IMR-90 (cell line): ENCODE results near the gene TSPO. TPM values are rescaled to one million over a fixed set of nuclear protein-coding genes. Genes with fewer than 3 reads are reported as not detected.

Experiments
- ATAC-seq: fragments of 200-7000 bp; cut with Tn5 transposase; 2 replicates; pipeline ENCODE4 v1.9.1; 2020; ENCODE audit warnings: low read depth, mild to moderate bottlenecking, moderate library complexity
- BruUV-seq: library from RNA; stranded (reverse); fragments of 400-500 nt; replicated peaks from 2 replicates; lab custom pipeline; 2021; lab: Mats Ljungman, UMichigan
- CTCF ChIA-PET: fragments of 300-600 bp; formaldehyde crosslinking; extraction: SDS; loops from one replicate; lab custom pipeline; 2021; ENCODE audit warnings: antibody characterized with exemption; lab: Yijun Ruan, JAX
- POLR2A ChIA-PET: fragments of 300-600 bp; sonication (Branson Sonifier 250); formaldehyde crosslinking; loops from one replicate; lab custom pipeline; 2022; ENCODE audit warnings: antibody characterized with exemption; ENCODE audit not compliant: unreplicated experiment; lab: Charles Lee
- DNase-seq: peaks from one replicate; pipeline ENCODE4 v3.0.0; 2013
- H2AFZ ChIP-seq: replicated peaks from 2 replicates; pipeline ENCODE3; 2013; ENCODE audit warnings: low read length, mild to moderate bottlenecking; ENCODE audit not compliant: poor library complexity
- H2AK5ac ChIP-seq: 2 replicates; pipeline ENCODE4 v1.6.1; 2013; ENCODE audit warnings: low read depth, low read length, inconsistent platforms
- H2AK9ac ChIP-seq: replicated peaks from 2 replicates; pipeline ENCODE3; 2013; ENCODE audit warnings: mild to moderate bottlenecking, low read depth, low read length, moderate library complexity; ENCODE audit not compliant: poor library complexity
- H2BK120ac ChIP-seq: 2 replicates; pipeline ENCODE4 v1.6.1; 2013; ENCODE audit warnings: low read depth, low read length, inconsistent platforms
- H2BK15ac ChIP-seq: 3 replicates; pipeline ENCODE4 v1.6.1; 2013; ENCODE audit warnings: low read depth, low read length, inconsistent platforms
- H2BK20ac ChIP-seq: 2 replicates; pipeline ENCODE4 v1.6.1; 2013; ENCODE audit warnings: low read depth, mild to moderate bottlenecking, inconsistent platforms, low read length, moderate library complexity
- H2BK5ac ChIP-seq: 2 replicates; pipeline ENCODE4 v1.6.1; 2013; ENCODE audit warnings: mild to moderate bottlenecking, low read depth, low read length, inconsistent platforms; ENCODE audit not compliant: poor library complexity, severe bottlenecking
- H3K14ac ChIP-seq: replicated peaks from 2 replicates; pipeline ENCODE4 v1.6.1; 2013; ENCODE audit warnings: low read depth, low read length, inconsistent platforms
- H3K18ac ChIP-seq: 2 replicates; pipeline ENCODE4 v1.6.1; 2013; ENCODE audit warnings: low read depth, low read length, control low read depth
- H3K23ac ChIP-seq: 2 replicates; pipeline ENCODE4 v1.6.1; 2013; ENCODE audit warnings: low read depth, low read length, inconsistent platforms
- H3K27ac ChIP-seq: 2 replicates; pipeline ENCODE4 v1.5.1; 2013; ENCODE audit warnings: mild to moderate bottlenecking, control low read depth, low read length; ENCODE audit not compliant: insufficient read depth
- H3K27me3 ChIP-seq: 2 replicates; pipeline ENCODE4 v1.6.1; 2013; ENCODE audit warnings: low read length; ENCODE audit not compliant: control insufficient read depth, insufficient read depth
- H3K36me3 ChIP-seq: 2 replicates; pipeline ENCODE4 v1.6.1; 2013; ENCODE audit warnings: low read length, mixed read lengths; ENCODE audit not compliant: control insufficient read depth, insufficient read depth
- H3K4ac ChIP-seq: 2 replicates; pipeline ENCODE4 v1.6.1; 2013; ENCODE audit warnings: low read depth, low read length, inconsistent platforms
- H3K4me1 ChIP-seq: 2 replicates; pipeline ENCODE4 v1.6.1; 2013; ENCODE audit warnings: low read length, mixed read lengths; ENCODE audit not compliant: control insufficient read depth, insufficient read depth
- H3K4me2 ChIP-seq: 2 replicates; pipeline ENCODE4 v1.6.1; 2013; ENCODE audit warnings: low read depth, mild to moderate bottlenecking, control low read depth, low read length, moderate library complexity
- H3K4me3 ChIP-seq: 2 replicates; pipeline ENCODE4 v1.5.1; 2013; ENCODE audit warnings: low read depth, mild to moderate bottlenecking, control low read depth, low read length, moderate library complexity; ENCODE audit not compliant: insufficient read depth
- H3K56ac ChIP-seq: 2 replicates; pipeline ENCODE4 v1.6.1; 2013; ENCODE audit warnings: low read length, inconsistent platforms; ENCODE audit not compliant: insufficient read depth; ENCODE audit errors: extremely low read depth
- H3K79me1 ChIP-seq, 2 experiments: 2 replicates each; pipeline ENCODE4 v1.6.1; 2013; ENCODE audit warnings: low read length in 2 of 2, inconsistent platforms in 1 of 2, low read depth in 1 of 2
- H3K9ac ChIP-seq: 2 replicates; pipeline ENCODE4 v1.6.1; 2013; ENCODE audit warnings: low read depth, low read length, control low read depth
- H3K9me1 ChIP-seq: 2 replicates; pipeline ENCODE4 v1.6.1; 2013; ENCODE audit warnings: low read length, inconsistent platforms; ENCODE audit not compliant: insufficient read depth
- H3K9me3 ChIP-seq: 2 replicates; pipeline ENCODE4 v1.6.1; 2013; ENCODE audit warnings: low read length; ENCODE audit not compliant: control insufficient read depth, insufficient read depth
- H4K20me1 ChIP-seq: 2 replicates; pipeline ENCODE4 v1.6.1; 2013; ENCODE audit warnings: low read length, inconsistent platforms; ENCODE audit not compliant: insufficient read depth
- H4K5ac ChIP-seq: 2 replicates; pipeline ENCODE4 v1.6.1; 2013; ENCODE audit warnings: mild to moderate bottlenecking, low read depth, low read length, control low read depth
- H4K8ac ChIP-seq, 2 experiments: 2 replicates each; pipeline ENCODE4 v1.6.1; 2013; ENCODE audit warnings: low read depth in 2 of 2, low read length in 2 of 2, control low read depth in 1 of 2, inconsistent platforms in 1 of 2
- H4K91ac ChIP-seq: 2 replicates; pipeline ENCODE4 v1.6.1; 2013; ENCODE audit warnings: low read depth, low read length, inconsistent platforms; ENCODE audit not compliant: insufficient read depth
- BHLHE40 ChIP-seq: fragments of 150-350 bp; IDR thresholded peaks from 2 replicates; pipeline ENCODE4 v1.6.1; 2016; ENCODE audit warnings: mild to moderate bottlenecking, low read depth, low read length
- CEBPB ChIP-seq: IDR thresholded peaks from 2 replicates; pipeline ENCODE4 v1.6.1; 2012; ENCODE audit warnings: low read depth, low read length, improper control_type of control experiment
- CHD1 ChIP-seq: IDR thresholded peaks from 2 replicates; pipeline ENCODE4 v1.6.1; 2012; ENCODE audit warnings: low read depth, low read length, improper control_type of control experiment
- FOS ChIP-seq: fragments of 150-350 bp; IDR thresholded peaks from 2 replicates; pipeline ENCODE4 v1.6.1; 2016; ENCODE audit warnings: low read depth, low read length
- MAFK ChIP-seq: IDR thresholded peaks from 2 replicates; pipeline ENCODE4 v1.6.1; 2012; ENCODE audit warnings: low read depth, low read length, improper control_type of control experiment
- MAZ ChIP-seq: IDR thresholded peaks from 2 replicates; pipeline ENCODE4 v1.6.1; 2012; ENCODE audit warnings: low read depth, mild to moderate bottlenecking, low read length, improper control_type of control experiment, moderate library complexity, borderline replicate concordance
- MXI1 ChIP-seq: IDR thresholded peaks from 2 replicates; pipeline ENCODE4 v1.6.1; 2012; ENCODE audit warnings: low read depth, mild to moderate bottlenecking, low read length, moderate library complexity, borderline replicate concordance
- NFE2L2 ChIP-seq: fragments of 150-350 bp; IDR thresholded peaks from 2 replicates; pipeline ENCODE4 v1.6.1; 2016; ENCODE audit warnings: low read depth, mild to moderate bottlenecking, low read length
- RAD21 ChIP-seq: IDR thresholded peaks from 2 replicates; pipeline ENCODE4 v1.6.1; 2012; ENCODE audit warnings: low read length, improper control_type of control experiment
- RCOR1 ChIP-seq: IDR thresholded peaks from 2 replicates; pipeline ENCODE4 v1.6.1; 2012; ENCODE audit warnings: mild to moderate bottlenecking, low read length, improper control_type of control experiment; ENCODE audit not compliant: insufficient replicate concordance
- SMC3 ChIP-seq: fragments of 150-350 bp; IDR thresholded peaks from 2 replicates; pipeline ENCODE4 v1.6.1; 2016; ENCODE audit warnings: low read depth, mild to moderate bottlenecking, antibody characterized with exemption, low read length, moderate library complexity
- WGBS, 2 experiments: methylation state at CpG; one replicate each; pipeline versions ENCODE4 v1.1.5 to v1.1.7; 2013; ENCODE audit warnings: missing lambda C conversion rate in 2 of 2; ENCODE audit not compliant: insufficient read length in 1 of 2; ENCODE audit errors: extremely low coverage in 2 of 2; 5-methylcytosine and 5-hydroxymethylcytosine counted together
- dilution Hi-C: fragments of 300-500 bp; cut with HindIII; formaldehyde crosslinking; loops from one replicate; pipeline ENCODE4 v1.14.3; 2018; ENCODE audit warnings: low sequenced_read_pairs; ENCODE audit not compliant: unreplicated experiment
- in situ Hi-C: fragments of 300-500 bp; cut with MboI; formaldehyde crosslinking; loops from 3 replicates; pipeline ENCODE4 v1.14.3; 2019; ENCODE audit warnings: low sequenced_read_pairs, inconsistent platforms, mixed read lengths
- intact Hi-C: fragments of 100-400 bp; cut with micrococcal nuclease; formaldehyde crosslinking; loops from 2 replicates; pipeline ENCODE4 v1.10.0; 2022
- polyA plus RNA-seq, 3 experiments: library from polyadenylated mRNA; depleted of rRNA; stranded (reverse); fragments of >200 nt; gene quantifications; 2 replicates each; pipeline ENCODE4 v1.2.3, GENCODE V29; 2012; ENCODE audit warnings: low replicate concordance in 1 of 3
- total RNA-seq: library from RNA; depleted of rRNA; stranded (reverse); fragments of >200 nt; gene quantifications from 2 replicates; pipeline ENCODE4 v1.2.3, GENCODE V29; 2012
- TF ChIP-seq, protein P1 (sequence below): conservative IDR thresholded peaks from 2 replicates; pipeline ENCODE4 v1.5.1; 2012; ENCODE audit warnings: mild to moderate bottlenecking, low read depth, low read length, improper control_type of control experiment

TSPO gene
- total and polyA plus RNA-seq, 2 of the 4 experiments (the other 2 are of a cell fraction), result 115 to 297 TPM

DNA sequence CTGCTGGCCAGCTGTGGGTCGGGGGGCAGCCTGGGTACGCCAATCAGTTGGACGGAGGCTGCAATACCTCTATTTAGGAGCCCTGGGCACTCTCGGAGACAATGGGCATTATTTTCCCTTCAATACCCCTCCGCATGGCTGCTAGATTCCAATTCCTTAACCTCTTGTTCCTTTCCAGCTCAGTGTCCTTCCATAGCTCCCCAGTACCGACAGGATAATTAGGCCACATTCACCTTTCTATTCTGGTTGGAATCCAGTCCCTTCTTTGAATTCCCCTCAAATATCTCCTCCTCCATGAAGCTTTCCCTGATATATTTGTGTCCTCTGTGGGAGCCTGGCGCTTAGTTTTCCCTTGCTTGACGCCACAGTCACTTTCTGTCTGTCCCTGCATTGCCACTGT lies 45.1 kb upstream of the TSPO start:
- Histone ChIP-seq H3K14ac (no peak overlapping the region), H4K91ac (no peak overlapping the region), H2BK5ac (no peak overlapping the region), H3K4me2 (no peak overlapping the region), H3K4ac (no peak overlapping the region), H2AK9ac (no peak overlapping the region), H4K20me1 (no peaks in the 10 kb centered on the region), H3K4me3 (no peak overlapping the region), H2AFZ (no peak overlapping the region), H3K9me1 (0 out of 2 replicates have a peak, but pooled peaks cover 4% of the 10 kb centered on the region), H2BK120ac (no peak overlapping the region), H3K4me1 (no peaks in the 10 kb centered on the region; the same call in 1 of the 2 replicates), H3K23ac (no peak overlapping the region), H2BK20ac (no peak overlapping the region), H2BK15ac (no peak overlapping the region), H3K79me1 (no peaks in the 10 kb centered on the region), H3K18ac (no peak overlapping the region), H3K9me3 (no peaks in the 10 kb centered on the region), H3K56ac (no peak overlapping the region), H3K27ac (no peak overlapping the region), H3K27me3 (peaks cover 25% of the 10 kb centered on the region), H4K5ac (no peak overlapping the region), H3K9ac (no peak overlapping the region), H3K36me3 (no peaks in the 10 kb centered on the region), H2AK5ac (no peak overlapping the region), H4K8ac (no peak overlapping the region)
- WGBS, 2 experiments, result 84% methylated on average over 3 of the region's 8 CpGs; no CpG with 5 or more reads in 1 of the 2 experiments
- no peak for TF ChIP-seq BHLHE40
- no peak for TF ChIP-seq FOS
- TF ChIP-seq MXI1, result no peak
- no peak for TF ChIP-seq NFE2L2
- TF ChIP-seq CHD1, result no peak
- no peak for TF ChIP-seq MAZ
- no peak for TF ChIP-seq RCOR1
- no peak for TF ChIP-seq CEBPB
- no peak for TF ChIP-seq SMC3
- no peak for TF ChIP-seq RAD21
- no peak for TF ChIP-seq MAFK
- TF ChIP-seq, protein P1, sequence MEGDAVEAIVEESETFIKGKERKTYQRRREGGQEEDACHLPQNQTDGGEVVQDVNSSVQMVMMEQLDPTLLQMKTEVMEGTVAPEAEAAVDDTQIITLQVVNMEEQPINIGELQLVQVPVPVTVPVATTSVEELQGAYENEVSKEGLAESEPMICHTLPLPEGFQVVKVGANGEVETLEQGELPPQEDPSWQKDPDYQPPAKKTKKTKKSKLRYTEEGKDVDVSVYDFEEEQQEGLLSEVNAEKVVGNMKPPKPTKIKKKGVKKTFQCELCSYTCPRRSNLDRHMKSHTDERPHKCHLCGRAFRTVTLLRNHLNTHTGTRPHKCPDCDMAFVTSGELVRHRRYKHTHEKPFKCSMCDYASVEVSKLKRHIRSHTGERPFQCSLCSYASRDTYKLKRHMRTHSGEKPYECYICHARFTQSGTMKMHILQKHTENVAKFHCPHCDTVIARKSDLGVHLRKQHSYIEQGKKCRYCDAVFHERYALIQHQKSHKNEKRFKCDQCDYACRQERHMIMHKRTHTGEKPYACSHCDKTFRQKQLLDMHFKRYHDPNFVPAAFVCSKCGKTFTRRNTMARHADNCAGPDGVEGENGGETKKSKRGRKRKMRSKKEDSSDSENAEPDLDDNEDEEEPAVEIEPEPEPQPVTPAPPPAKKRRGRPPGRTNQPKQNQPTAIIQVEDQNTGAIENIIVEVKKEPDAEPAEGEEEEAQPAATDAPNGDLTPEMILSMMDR, result no peak
- intact Hi-C loops (no loop called here), dilution Hi-C loops (no loop called here), in situ Hi-C loops (no loop called here)
- POLR2A ChIA-PET, result no interaction called here
- CTCF ChIA-PET, result no interaction called here
- ATAC-seq, result no peak
- BruUV-seq, result no TSS peak
- no peak for DNase-seq
